ENCODE data around the gene SPANXN2. TPM values are rescaled to one million over a fixed set of nuclear protein-coding genes. Genes with fewer than 3 reads are reported as not detected.

The SPANXN2 gene
- total RNA-seq, 1 experiment from 2014 or later, result not detected

DNA sequence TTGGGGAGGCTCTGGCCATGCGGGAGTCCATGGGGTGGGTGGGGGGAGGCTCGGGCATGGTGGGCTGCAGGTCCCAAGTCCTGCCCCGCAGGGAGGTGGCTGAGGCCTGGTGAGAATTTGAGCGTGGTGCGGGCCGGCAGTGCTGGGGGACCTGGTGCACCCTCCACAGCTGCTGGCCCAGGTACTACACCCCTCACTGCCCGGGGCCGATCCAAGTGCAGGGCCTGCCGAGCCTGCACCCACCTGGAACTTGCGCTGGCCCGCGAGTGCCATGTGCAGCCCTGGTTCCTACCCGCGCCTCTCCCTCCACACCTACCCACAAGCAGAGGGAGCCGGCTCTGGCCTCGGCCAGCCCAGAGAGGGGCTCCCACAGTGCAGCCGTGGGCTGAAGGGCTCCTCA, 5.7 kb upstream of the SPANXN2 start (continued):
- TF ChIP-seq MAX (IDR thresholded peaks at IDR 0.05), result no peak
- TF ChIP-seq ATF3 (IDR thresholded peaks at IDR 0.05), result no peak
- no peak for TF ChIP-seq ZFX (IDR thresholded peaks at IDR 0.05)
- no peak for TF ChIP-seq CEBPB (IDR thresholded peaks at IDR 0.05; ENCODE audit: low read depth)
- no peak for TF ChIP-seq SIN3A (IDR thresholded peaks at IDR 0.05; ENCODE audit: low read depth)
- TF ChIP-seq SP1 (IDR thresholded peaks at IDR 0.05; ENCODE audit: low read depth), result no peak
- TF ChIP-seq EZH2 (IDR thresholded peaks at IDR 0.05), result no peak
- no peak for TF ChIP-seq SRF (IDR thresholded peaks at IDR 0.05; ENCODE audit: low read depth)
- TF ChIP-seq EGR1 (IDR thresholded peaks at IDR 0.05; ENCODE audit: low read depth), result no peak

- Histone ChIP-seq H3K4me1 (ENCODE audit: control insufficient read depth in 1 of 2, insufficient read depth in 2 of 2, low read length in 2 of 2) (no peaks in the 10 kb centered on the region), H3K79me2 (ENCODE audit: insufficient read depth, low read length) (no peaks in the 10 kb centered on the region), H3K4me3 (replicated peaks in 1 of 2; ENCODE audit: low read depth in 1 of 2, low read length in 2 of 2) (no peak overlapping the region), H3K9me2 (ENCODE audit: insufficient read depth) (no peaks in the 10 kb centered on the region), H3K27me3 (ENCODE audit: insufficient read depth, low read length) (no peaks in the 10 kb centered on the region), H3K27ac (ENCODE audit: low read depth, low read length) (no peak overlapping the region), H3K9ac (ENCODE audit: low read length) (no peak overlapping the region), H2AFZ (ENCODE audit: low read depth, low read length, poor library complexity, severe bottlenecking) (no peak overlapping the region), H3K9me3 (ENCODE audit: control insufficient read depth in 1 of 2, insufficient read depth in 1 of 2, low read depth in 1 of 2, low read length in 2 of 2) (no peaks in the 10 kb centered on the region), H3K36me3 (ENCODE audit: control insufficient read depth in 1 of 2, insufficient read depth in 2 of 2, low read length in 2 of 2) (no peaks in the 10 kb centered on the region), H3K4me2 (ENCODE audit: low read length) (no peak overlapping the region), H4K20me1 (ENCODE audit: insufficient read depth) (no peaks in the 10 kb centered on the region)
- no peak for TF ChIP-seq CEBPB (IDR thresholded peaks at IDR 0.05; ENCODE audit: low read depth)
- TF ChIP-seq EGR1 (IDR thresholded peaks at IDR 0.05; ENCODE audit: low read depth), result no peak
- TF ChIP-seq TCF7L2 (IDR thresholded peaks at IDR 0.05; ENCODE audit: borderline replicate concordance, extremely low read depth, insufficient read depth, insufficient read length), result no peak
- no peak for TF ChIP-seq JUND (IDR thresholded peaks at IDR 0.05)
- no peak for TF ChIP-seq POLR2A (IDR thresholded peaks at IDR 0.05; ENCODE audit: borderline replicate concordance, extremely low read depth, insufficient read depth, insufficient read length)
- TF ChIP-seq ZFX (IDR thresholded peaks at IDR 0.05), result no peak
- TF ChIP-seq FOSL1 (IDR thresholded peaks at IDR 0.05; ENCODE audit: low read depth), result no peak
- no peak for TF ChIP-seq MAX (IDR thresholded peaks at IDR 0.05)
- TF ChIP-seq EZH2phosphoT487 (IDR thresholded peaks at IDR 0.05; ENCODE audit: borderline replicate concordance), result no peak
- TF ChIP-seq ZNF274 (IDR thresholded peaks at IDR 0.05; ENCODE audit: low read depth, low read length), result no peak
- TF ChIP-seq SP1 (IDR thresholded peaks at IDR 0.05; ENCODE audit: low read depth), result no peak
- no peak for TF ChIP-seq YY1 (IDR thresholded peaks at IDR 0.05; ENCODE audit: extremely low read depth, insufficient replicate concordance, low read depth, low read length)
- no peak for DNase-seq (ENCODE audit: low read depth, low spot score)
- ChIA-PET POLR2A (no interaction called here), CTCF (no interaction called here), RAD21 (ENCODE audit: low non-redundant PET in 1 of 2, low total read pairs in 2 of 2, uncharacterized antibody in 2 of 2, unreplicated experiment in 2 of 2) (no interaction called here)
- ATAC-seq, result no peak
- intact Hi-C loops (cut with micrococcal nuclease), result no loop called here
- no TSS peak for BruUV-seq (replicated peaks)
These were observed 19.1 kb downstream of the SPANXN2 start for GRCh38 chrX:143701460-143701859.
